B cell (primary cell): ENCODE results near the gene SEMA4A. TPM values are rescaled to one million over a fixed set of nuclear protein-coding genes. Genes with fewer than 3 reads are reported as not detected.

Experiments
- ATAC-seq: fragments of 200-7000 bp; cut with Tn5 transposase; one replicate; pipeline ENCODE4 v1.10.0; 2021; ENCODE audit warnings: low read depth, mild to moderate bottlenecking, moderate number of reproducible peaks, moderate library complexity
- CTCF ChIA-PET: fragments of 350-600 bp; sonication (Branson Sonifier 250); formaldehyde crosslinking; loops from one replicate; lab custom pipeline; 2021; ENCODE audit warnings: antibody characterized with exemption, inconsistent platforms; lab: Charles Lee
- POLR2A ChIA-PET: fragments of 350-600 bp; sonication (Branson Sonifier 250); formaldehyde crosslinking; loops from one replicate; lab custom pipeline; 2021; ENCODE audit warnings: antibody characterized with exemption; lab: Charles Lee
- DNase-seq: peaks from one replicate; pipeline ENCODE4 v3.0.0; 2013
- H2AFZ ChIP-seq: 2 replicates; pipeline ENCODE4 v1.6.1; 2012; ENCODE audit warnings: mild to moderate bottlenecking, low read depth, low read length; ENCODE audit not compliant: insufficient read depth, poor library complexity, severe bottlenecking
- H3K27ac ChIP-seq, 2 donors: 1 replicate in 1 of 2; 2 replicates in 1 of 2; pipeline ENCODE4 v1.5.1; 2012 to 2013; ENCODE audit warnings: low read length in 2 of 2, mild to moderate bottlenecking in 2 of 2, moderate library complexity in 1 of 2
- H3K27me3 ChIP-seq, 4 experiments: fragments of 200-600 bp in 1 of 4; sonication (generic) in 1 of 4; replicated peaks in 1 of 4; 1 replicate in 2 of 4; 2 replicates in 2 of 4; pipeline versions ENCODE4 v1.6.1 to v1.7.0; 2013 to 2016; ENCODE audit warnings: low read length in 3 of 4, mild to moderate bottlenecking in 2 of 4, mixed read lengths in 1 of 4, moderate library complexity in 1 of 4; ENCODE audit not compliant: insufficient read depth in 4 of 4, control insufficient read depth in 3 of 4; ENCODE audit errors: control extremely low read depth in 1 of 4
- H3K36me3 ChIP-seq, 2 experiments: replicated peaks in 1 of 2; 1 replicate in 1 of 2; 2 replicates in 1 of 2; pipeline versions ENCODE4 v1.6.1 to v1.7.1; 2013; ENCODE audit warnings: low read length in 1 of 2; ENCODE audit not compliant: insufficient read depth in 2 of 2, control insufficient read depth in 1 of 2; ENCODE audit errors: control extremely low read depth in 1 of 2, extremely low read depth in 1 of 2
- H3K4me1 ChIP-seq, 2 donors: fragments of 200-600 bp in 1 of 2; sonication (generic) in 1 of 2; 1 replicate in 1 of 2; 2 replicates in 1 of 2; pipeline versions ENCODE4 v1.5.1 to v1.6.1; 2013 to 2017; ENCODE audit warnings: low read length in 2 of 2; ENCODE audit not compliant: control insufficient read depth in 2 of 2, insufficient read depth in 2 of 2
- H3K4me2 ChIP-seq: replicated peaks from 2 replicates; pipeline ENCODE3; 2012; ENCODE audit warnings: mild to moderate bottlenecking, low read depth, low read length; ENCODE audit not compliant: poor library complexity, severe bottlenecking
- H3K4me3 ChIP-seq, 5 experiments: fragments of 200-600 bp in 1 of 5; sonication (generic) in 1 of 5; 1 replicate in 3 of 5; 2 replicates in 2 of 5; pipeline versions ENCODE4 v1.5.1 to v1.7.0; 2011 to 2016; ENCODE audit warnings: low read length in 4 of 5, mild to moderate bottlenecking in 4 of 5, low read depth in 2 of 5, control low read depth in 1 of 5, moderate library complexity in 1 of 5; ENCODE audit not compliant: insufficient read depth in 1 of 5; ENCODE audit errors: control extremely low read depth in 1 of 5, extremely low read depth in 1 of 5
- H3K79me2 ChIP-seq: fragments of 200-600 bp; sonication (generic); one replicate; pipeline ENCODE4 v1.6.0; 2016; ENCODE audit warnings: low read length; ENCODE audit not compliant: control insufficient read depth, insufficient read depth
- H3K9ac ChIP-seq: fragments of 200-600 bp; sonication (generic); 2 replicates; pipeline ENCODE4 v1.6.1; 2017; ENCODE audit warnings: mild to moderate bottlenecking, low read length, moderate library complexity
- H3K9me3 ChIP-seq, 3 donors: one replicate each; pipeline versions ENCODE4 v1.6.1 to v1.7.1; 2013; ENCODE audit warnings: low read length in 2 of 3; ENCODE audit not compliant: control insufficient read depth in 2 of 3, insufficient read depth in 1 of 3; ENCODE audit errors: control extremely low read depth in 1 of 3
- H4K20me1 ChIP-seq: 2 replicates; pipeline ENCODE4 v1.6.0; 2012; ENCODE audit warnings: mild to moderate bottlenecking, low read length; ENCODE audit not compliant: insufficient read depth, control insufficient read depth, poor library complexity, severe bottlenecking
- H3K27ac Mint-ChIP-seq: one replicate; pipeline ENCODE4 v1.8.0; 2021; ENCODE audit warnings: mixed read lengths
- H3K27me3 Mint-ChIP-seq: one replicate; pipeline ENCODE4 v1.8.0; 2021; ENCODE audit warnings: mixed read lengths
- H3K4me1 Mint-ChIP-seq: one replicate; pipeline ENCODE4 v1.8.0; 2021; ENCODE audit warnings: mixed read lengths
- H3K4me3 Mint-ChIP-seq: one replicate; pipeline ENCODE4 v1.8.0; 2021; ENCODE audit warnings: mixed read lengths
- H3K9me3 Mint-ChIP-seq: one replicate; pipeline ENCODE4 v1.8.0; 2022; ENCODE audit warnings: mixed read lengths; ENCODE audit not compliant: insufficient read depth
- CTCF ChIP-seq: fragments of 200-600 bp; IDR thresholded peaks from one replicate; pipeline ENCODE4 v1.8.0; 2022; ENCODE audit warnings: antibody characterized with exemption, mild to moderate bottlenecking
- EZH2 ChIP-seq: IDR thresholded peaks from 2 replicates; pipeline ENCODE4 v1.6.1; 2012; ENCODE audit warnings: borderline replicate concordance, low read depth, mild to moderate bottlenecking, moderate library complexity, low read length; ENCODE audit not compliant: insufficient read depth, poor library complexity, severe bottlenecking
- WGBS: methylation state at CpG from one replicate; pipeline ENCODE4 v1.1.5; 2013; ENCODE audit warnings: missing lambda C conversion rate; ENCODE audit not compliant: insufficient coverage; 5-methylcytosine and 5-hydroxymethylcytosine counted together
- intact Hi-C: fragments of 100-400 bp; cut with micrococcal nuclease; formaldehyde crosslinking; loops from one replicate; pipeline ENCODE4 v1.10.0; 2022
- polyA plus RNA-seq: library from polyadenylated mRNA; depleted of rRNA; stranded (reverse); fragments of >200 nt; gene quantifications from 2 replicates; pipeline ENCODE4 v1.2.3, GENCODE V29; 2012
- total RNA-seq, 2 donors: library from RNA; stranded (reverse); fragments of 120-200 nt in 1 of 2; gene quantifications; 1 replicate in 1 of 2; 2 replicates in 1 of 2; pipeline versions ENCODE4 v1.2.3 to v1.2.4, GENCODE V29; 2013 to 2022

SEMA4A gene
- total and polyA plus RNA-seq, 2 donors (not counting 1 experiment from before 2014, with no cell fraction given): 9.2 to 15.5 TPM

- H3K79me2 ChIP-seq: no peaks in the 10 kb centered on the region
- no peak overlapping the region for H3K9ac ChIP-seq
- no peak overlapping the region for H3K4me3 Mint-ChIP-seq
- H3K9me3 ChIP-seq: peaks cover 0 to 2% (median 0%) of the 10 kb centered on the region in 3 donors
- H3K27ac Mint-ChIP-seq: no peak overlapping the region
- H3K4me3 ChIP-seq: no peak overlapping the region
- peaks cover 0 to 24% (median 6%) of the 10 kb centered on the region in 4 experiments for H3K27me3 ChIP-seq
- H3K4me1 ChIP-seq: peaks cover 14 to 22% of the 10 kb centered on the region in 2 donors
- 75% methylated on average over 10 of the region's 14 CpGs for WGBS
- H3K36me3 ChIP-seq: no peaks in the 10 kb centered on the region
- DNase-seq (no peak), ATAC-seq (no peak)
- POLR2A ChIA-PET: no interaction called here
- no peaks in the 10 kb centered on the region for H4K20me1 ChIP-seq
- TF ChIP-seq CTCF: no peak
- no peak for TF ChIP-seq EZH2
- H3K4me1 Mint-ChIP-seq: peaks cover 42% of the 10 kb centered on the region
- H3K27me3 Mint-ChIP-seq: peaks cover 16% of the 10 kb centered on the region
- no peaks in the 10 kb centered on the region for H3K9me3 Mint-ChIP-seq
- CTCF ChIA-PET: interaction anchor here (0.7 to 28.7 kb wide), 3 partner anchors 12 to 41 kb away, joined by 3 to 970 read pairs (median 4); no protein-coding TSS in a partner anchor
- intact Hi-C loops: no loop called here
- no peak overlapping the region for H3K4me2 ChIP-seq
- H3K27ac ChIP-seq: no peak overlapping the region
- no peak overlapping the region for H2AFZ ChIP-seq
Observed at GRCh38 chr1:156122519-156123355, 30.6 kb upstream of the SEMA4A start.
